WI38 (cell line): ENCODE data around the gene TRRAP.

ENCODE experiments used
- H3K4me3 ChIP-seq: 2 replicates; pipeline ENCODE4 v1.5.1; 2011; ENCODE audit warnings: low read depth, mild to moderate bottlenecking, control low read depth, low read length
- TF ChIP-seq, protein P1 (sequence below): IDR thresholded peaks from 2 replicates; pipeline ENCODE4 v1.5.1; 2012; ENCODE audit warnings: low read depth, mild to moderate bottlenecking, control low read depth, low read length

TRRAP gene

GRCh38 chr7:98946389-98946788 is 68.1 kb downstream of the TRRAP start:
- TF ChIP-seq, protein P1, sequence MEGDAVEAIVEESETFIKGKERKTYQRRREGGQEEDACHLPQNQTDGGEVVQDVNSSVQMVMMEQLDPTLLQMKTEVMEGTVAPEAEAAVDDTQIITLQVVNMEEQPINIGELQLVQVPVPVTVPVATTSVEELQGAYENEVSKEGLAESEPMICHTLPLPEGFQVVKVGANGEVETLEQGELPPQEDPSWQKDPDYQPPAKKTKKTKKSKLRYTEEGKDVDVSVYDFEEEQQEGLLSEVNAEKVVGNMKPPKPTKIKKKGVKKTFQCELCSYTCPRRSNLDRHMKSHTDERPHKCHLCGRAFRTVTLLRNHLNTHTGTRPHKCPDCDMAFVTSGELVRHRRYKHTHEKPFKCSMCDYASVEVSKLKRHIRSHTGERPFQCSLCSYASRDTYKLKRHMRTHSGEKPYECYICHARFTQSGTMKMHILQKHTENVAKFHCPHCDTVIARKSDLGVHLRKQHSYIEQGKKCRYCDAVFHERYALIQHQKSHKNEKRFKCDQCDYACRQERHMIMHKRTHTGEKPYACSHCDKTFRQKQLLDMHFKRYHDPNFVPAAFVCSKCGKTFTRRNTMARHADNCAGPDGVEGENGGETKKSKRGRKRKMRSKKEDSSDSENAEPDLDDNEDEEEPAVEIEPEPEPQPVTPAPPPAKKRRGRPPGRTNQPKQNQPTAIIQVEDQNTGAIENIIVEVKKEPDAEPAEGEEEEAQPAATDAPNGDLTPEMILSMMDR: no peak
- no peak overlapping the region for H3K4me3 ChIP-seq

DNA sequence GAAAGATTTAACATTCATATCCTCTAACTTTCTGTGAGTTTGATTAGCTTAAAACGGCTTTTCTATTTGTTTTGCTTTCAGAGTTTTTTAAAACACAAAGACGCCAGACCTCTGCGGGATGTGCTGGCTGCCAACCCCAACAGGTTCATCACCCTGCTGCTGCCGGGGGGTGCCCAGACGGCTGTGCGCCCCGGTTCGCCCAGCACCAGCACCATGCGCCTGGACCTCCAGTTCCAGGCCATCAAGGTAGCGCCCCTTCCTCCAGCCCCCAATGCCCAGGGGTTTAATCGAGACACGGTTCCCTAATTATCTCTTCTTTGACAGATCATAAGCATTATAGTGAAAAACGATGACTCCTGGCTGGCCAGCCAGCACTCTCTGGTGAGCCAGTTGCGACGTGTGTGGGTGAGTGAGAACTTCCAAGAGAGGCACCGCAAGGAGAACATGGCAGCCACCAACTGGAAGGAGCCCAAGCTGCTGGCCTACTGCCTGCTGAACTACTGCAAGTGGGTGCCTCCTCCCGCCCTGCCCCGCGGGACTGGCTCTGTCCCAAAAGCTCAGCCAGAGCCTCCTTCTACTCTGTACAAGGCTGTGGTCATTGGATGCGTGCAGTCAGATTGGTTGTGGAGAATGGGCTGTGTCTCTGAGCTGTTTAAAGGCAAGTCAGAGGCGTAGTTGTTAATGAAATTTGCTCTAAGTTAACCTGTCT is 71.2 kb downstream of the TRRAP start:
- TF ChIP-seq, protein P1: no peak
- no peak overlapping the region for H3K4me3 ChIP-seq

GRCh38 chr7:98955992-98956391 is 77.7 kb downstream of the TRRAP start:
- TF ChIP-seq, protein P1: no peak

GRCh38 chr7:98956469-98956868 is 78.1 kb downstream of the TRRAP start:
- H3K4me3 ChIP-seq: no peak overlapping the region
- TF ChIP-seq, protein P1: no peak

More at GRCh38 chr7:98955992-98956391, 77.7 kb downstream of the TRRAP start:
- H3K4me3 ChIP-seq: no peak overlapping the region

- TF ChIP-seq, protein P1: no peak
- H3K4me3 ChIP-seq: no peak overlapping the region
These were observed 78.6 kb downstream of the TRRAP start for GRCh38 chr7:98956937-98957336.

DNA sequence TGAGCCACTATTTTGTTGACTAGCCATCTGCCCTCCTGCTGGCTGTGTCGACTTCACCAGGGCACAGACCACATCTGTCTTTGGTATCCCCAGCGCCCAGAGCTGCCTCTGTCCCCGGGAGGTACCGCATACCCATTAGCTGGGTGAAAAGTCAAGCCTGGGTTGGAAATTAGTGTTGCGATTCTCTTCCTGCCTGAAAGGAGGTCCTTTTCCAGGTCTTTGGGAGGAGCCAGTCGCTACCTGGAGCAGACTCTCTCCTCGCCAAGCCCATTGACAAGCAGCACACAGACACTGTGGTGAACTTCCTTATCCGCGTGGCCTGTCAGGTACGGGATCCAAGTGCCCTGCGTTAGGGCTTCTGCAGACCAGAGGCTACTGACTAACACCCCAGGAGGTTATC is 79.4 kb downstream of the TRRAP start:
- no peak overlapping the region for H3K4me3 ChIP-seq
- TF ChIP-seq, protein P1: no peak

- TF ChIP-seq, protein P1: no peak
These were observed 80.6 kb downstream of the TRRAP start for GRCh38 chr7:98958968-98959367.

More at GRCh38 chr7:98958968-98959367, 80.6 kb downstream of the TRRAP start:
- no peak overlapping the region for H3K4me3 ChIP-seq
